ENCODE measurements around the gene CUL4A. TPM values are rescaled to one million over a fixed set of nuclear protein-coding genes. Genes with fewer than 3 reads are reported as not detected.

CUL4A gene
- total RNA-seq (79.8 and 80.4 TPM in 2 replicates), polyA plus RNA-seq (37.5 and 41.0 TPM in 2 replicates), polyA minus RNA-seq (62.9 and 67.4 TPM in 2 replicates)
- 55.8 TPM for total RNA-seq (2013)

DNA sequence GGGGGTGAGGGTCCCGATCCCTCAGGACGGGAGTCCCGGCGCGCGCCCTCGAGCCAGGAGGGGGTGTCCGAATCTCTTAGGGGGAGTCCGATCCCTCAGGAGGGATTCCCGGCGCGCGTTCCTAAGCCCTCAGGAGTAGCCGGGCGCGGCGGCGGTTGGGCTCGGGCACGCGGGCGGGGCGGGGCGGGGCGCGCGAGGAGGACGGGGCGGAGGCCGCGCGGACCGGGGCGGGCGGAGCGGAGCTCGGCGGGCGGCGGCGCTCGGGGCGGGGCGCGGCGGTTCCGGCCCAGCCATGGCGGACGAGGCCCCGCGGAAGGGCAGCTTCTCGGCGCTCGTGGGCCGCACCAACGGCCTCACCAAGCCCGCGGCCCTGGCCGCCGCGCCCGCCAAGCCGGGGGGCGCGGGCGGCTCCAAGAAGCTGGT is at the start of gene CUL4A:
TSS of gene CUL4A (plus strand) at position 278 of the 423 bp plus-strand sequence. CDS start at position 293, 15 bp downstream.
- no peaks in the 10 kb centered on the region for H3K9me3 Mint-ChIP-seq (ENCODE audit: insufficient read depth)
- under 1% methylated on average over 66 of the region's 66 CpGs for WGBS (ENCODE audit: insufficient coverage)
- Histone ChIP-seq H4K20me1 (ENCODE audit: control insufficient read depth, insufficient read depth, low read length, poor library complexity, severe bottlenecking) (peaks cover 58% of the 10 kb centered on the region), H3K4me3 (ENCODE audit: control extremely low read depth in 1 of 5, extremely low read depth in 1 of 5, insufficient read depth in 1 of 5, low read depth in 2 of 5, low read length in 4 of 5) (peak within 1 kb of the TSS; percentile 72 to 88 (median 74)), H3K9ac (ENCODE audit: low read length) (peak within 1 kb of the TSS; percentile 80), H3K4me1 (ENCODE audit: control insufficient read depth in 2 of 2, insufficient read depth in 2 of 2, low read length in 2 of 2) (peaks cover 12 to 24% of the 10 kb centered on the region in 2 donors), H3K4me2 (replicated peaks; ENCODE audit: low read depth, low read length, poor library complexity, severe bottlenecking) (peak within 1 kb of the TSS; percentile 81), H3K9me3 (ENCODE audit: control extremely low read depth in 1 of 3, control insufficient read depth in 2 of 3, insufficient read depth in 1 of 3, low read length in 2 of 3) (no peaks in the 10 kb centered on the region), H3K36me3 (replicated peaks in 1 of 2; ENCODE audit: control extremely low read depth in 1 of 2, control insufficient read depth in 1 of 2, extremely low read depth in 1 of 2, insufficient read depth in 2 of 2, low read length in 1 of 2) (peaks cover 0 to 12% of the 10 kb centered on the region in 2 experiments), H3K27me3 (replicated peaks in 1 of 4; ENCODE audit: control extremely low read depth in 1 of 4, control insufficient read depth in 3 of 4, insufficient read depth in 4 of 4, low read length in 3 of 4) (no peaks in the 10 kb centered on the region), H2AFZ (ENCODE audit: insufficient read depth, low read depth, low read length, poor library complexity, severe bottlenecking) (peak within 1 kb of the TSS; percentile 86), H3K79me2 (ENCODE audit: control insufficient read depth, insufficient read depth, low read length) (peaks cover 83% of the 10 kb centered on the region), H3K27ac (ENCODE audit: low read length in 2 of 2) (peak within 1 kb of the TSS; percentile 95 to 97)
- TF ChIP-seq EZH2 (IDR thresholded peaks at IDR 0.05; ENCODE audit: borderline replicate concordance, insufficient read depth, low read depth, low read length, poor library complexity, severe bottlenecking), result no peak
- TF ChIP-seq CTCF (IDR thresholded peaks at IDR 0.05), result no peak
- intact Hi-C loops (cut with micrococcal nuclease), result loop anchor here (2.0 to 5.0 kb wide), 3 partner anchors 267 to 317 kb away; partner anchors contain the start of gene DCUN1D2
- H3K4me1 Mint-ChIP-seq, result peaks cover 58% of the 10 kb centered on the region
- ChIA-PET POLR2A (interaction anchor here (0.6 to 2.4 kb wide), 2 partner anchors 88 to 1072 kb away, joined by 3 to 12 read pairs; partner anchors contain the start of genes LAMP1 and UPF3A), CTCF (interaction anchor here (2.0 kb wide), 1 partner anchor 185 kb away, joined by 5 read pairs; no protein-coding TSS in a partner anchor)
- peak within 1 kb of the TSS; percentile 88 for H3K4me3 Mint-ChIP-seq
- no peaks in the 10 kb centered on the region for H3K27me3 Mint-ChIP-seq
- peak; percentile 63 for ATAC-seq (ENCODE audit: low read depth)
- DNase-seq, result peak; percentile 85
- H3K27ac Mint-ChIP-seq, result peak within 1 kb of the TSS; percentile 91

DNA sequence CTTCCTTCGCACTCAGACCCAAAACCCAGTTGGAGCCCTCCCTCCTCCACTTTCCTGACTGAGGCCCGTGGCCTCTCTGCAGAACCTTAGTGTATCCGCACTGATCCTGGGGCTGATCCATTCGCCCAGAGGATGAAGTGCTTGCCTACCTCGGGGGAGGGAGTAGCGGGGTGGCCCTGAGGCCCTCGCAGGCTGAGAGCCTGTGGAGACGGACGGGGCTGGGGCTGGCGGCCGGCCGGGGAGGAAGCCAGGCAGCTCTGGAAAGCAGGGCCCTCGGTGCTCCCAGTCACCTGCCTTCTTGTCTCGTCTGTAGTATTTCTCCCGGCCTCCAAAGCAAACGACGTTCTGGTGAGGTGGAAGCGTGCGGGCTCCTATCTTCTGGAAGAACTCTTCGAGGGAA is 49.7 kb upstream of the CUL4A start:
- Histone ChIP-seq H3K36me3 (replicated peaks in 1 of 2; ENCODE audit: control extremely low read depth in 1 of 2, control insufficient read depth in 1 of 2, extremely low read depth in 1 of 2, insufficient read depth in 2 of 2, low read length in 1 of 2) (no peaks in the 10 kb centered on the region), H3K79me2 (ENCODE audit: control insufficient read depth, insufficient read depth, low read length) (no peaks in the 10 kb centered on the region), H4K20me1 (ENCODE audit: control insufficient read depth, insufficient read depth, low read length, poor library complexity, severe bottlenecking) (no peaks in the 10 kb centered on the region), H2AFZ (ENCODE audit: insufficient read depth, low read depth, low read length, poor library complexity, severe bottlenecking) (no peak overlapping the region), H3K4me3 (ENCODE audit: control extremely low read depth in 1 of 5, extremely low read depth in 1 of 5, insufficient read depth in 1 of 5, low read depth in 2 of 5, low read length in 4 of 5) (no peak overlapping the region), H3K4me2 (replicated peaks; ENCODE audit: low read depth, low read length, poor library complexity, severe bottlenecking) (no peak overlapping the region), H3K27ac (ENCODE audit: low read length in 2 of 2) (no peak overlapping the region), H3K27me3 (replicated peaks in 1 of 4; ENCODE audit: control extremely low read depth in 1 of 4, control insufficient read depth in 3 of 4, insufficient read depth in 4 of 4, low read length in 3 of 4) (peaks cover 0 to 37% (median 3%) of the 10 kb centered on the region in 4 experiments), H3K9me3 (ENCODE audit: control extremely low read depth in 1 of 3, control insufficient read depth in 2 of 3, insufficient read depth in 1 of 3, low read length in 2 of 3) (peaks cover 0 to 7% (median 0%) of the 10 kb centered on the region in 3 donors), H3K9ac (ENCODE audit: low read length) (no peak overlapping the region), H3K4me1 (ENCODE audit: control insufficient read depth in 2 of 2, insufficient read depth in 2 of 2, low read length in 2 of 2) (peaks cover 0 to 10% of the 10 kb centered on the region in 2 donors)
- POLR2A ChIA-PET, result no interaction called here
- 94% methylated on average over 19 of the region's 20 CpGs for WGBS (ENCODE audit: insufficient coverage)
- H3K4me3 Mint-ChIP-seq, result no peak overlapping the region
- intact Hi-C loops (cut with micrococcal nuclease), result no loop called here
- DNase-seq (no peak), ATAC-seq (ENCODE audit: low read depth) (no peak)
- TF ChIP-seq EZH2 (IDR thresholded peaks at IDR 0.05; ENCODE audit: borderline replicate concordance, insufficient read depth, low read depth, low read length, poor library complexity, severe bottlenecking), result no peak
- no peak for TF ChIP-seq CTCF (IDR thresholded peaks at IDR 0.05)
- CTCF ChIA-PET, result no interaction called here
- H3K9me3 Mint-ChIP-seq (ENCODE audit: insufficient read depth), result peaks cover 3% of the 10 kb centered on the region
- H3K27me3 Mint-ChIP-seq, result peaks cover 4% of the 10 kb centered on the region
- no peak overlapping the region for H3K27ac Mint-ChIP-seq
- peaks cover 10% of the 10 kb centered on the region for H3K4me1 Mint-ChIP-seq
